Endothelial cell of umbilical vein (primary cell): ENCODE measurements around the gene SCAMP4. TPM values are rescaled to one million over a fixed set of nuclear protein-coding genes. Genes with fewer than 3 reads are reported as not detected.

Experiments used
- BruUV-seq: library from RNA; stranded (reverse); fragments of 400-500 nt; replicated peaks from 2 replicates; lab custom pipeline; 2021; lab: Mats Ljungman, UMichigan
- CTCF ChIA-PET: fragments of 300-600, 350-600 bp; sonication (Branson Sonifier 250); formaldehyde crosslinking; loops from one replicate; lab custom pipeline; 2021; ENCODE audit warnings: antibody characterized with exemption, inconsistent platforms; lab: Charles Lee
- POLR2A ChIA-PET: fragments of 300-600, 350-600 bp; sonication (Branson Sonifier 250); formaldehyde crosslinking; loops from one replicate; lab custom pipeline; 2021; ENCODE audit warnings: antibody characterized with exemption, inconsistent platforms; lab: Charles Lee
- DNase-seq: peaks from one replicate; pipeline ENCODE4 v3.0.0-alpha.2; 2011; ENCODE audit warnings: low read depth, low spot score
- FAIRE-seq: peaks from 2 replicates; lab custom pipeline; 2011; peaks lifted over from hg19 to GRCh38; lab: Jason Lieb, UNC
- H2AFZ ChIP-seq: 2 replicates; pipeline ENCODE4 v1.6.0; 2012; ENCODE audit warnings: low read depth, low read length, control low read depth, inconsistent platforms
- H3K27ac ChIP-seq: 2 replicates; pipeline ENCODE4 v1.5.1; 2011; ENCODE audit warnings: low read depth, mild to moderate bottlenecking, control low read depth, low read length, moderate library complexity; ENCODE audit not compliant: insufficient read depth
- H3K27me3 ChIP-seq, 2 experiments: 2 replicates each; pipeline versions ENCODE4 v1.6.0 to v1.6.1; 2011; ENCODE audit warnings: low read length in 2 of 2, mixed read lengths in 1 of 2; ENCODE audit not compliant: control insufficient read depth in 2 of 2, insufficient read depth in 2 of 2
- H3K36me3 ChIP-seq, 2 experiments: 2 replicates in 1 of 2; 3 replicates in 1 of 2; pipeline ENCODE4 v1.5.1; 2011; ENCODE audit warnings: low read length in 2 of 2, mild to moderate bottlenecking in 1 of 2, moderate library complexity in 1 of 2; ENCODE audit not compliant: control insufficient read depth in 2 of 2, insufficient read depth in 2 of 2; ENCODE audit errors: extremely low read depth in 1 of 2
- H3K4me1 ChIP-seq: 3 replicates; pipeline ENCODE4 v1.5.1; 2011; ENCODE audit warnings: mild to moderate bottlenecking, low read length; ENCODE audit not compliant: control insufficient read depth, insufficient read depth; ENCODE audit errors: extremely low read depth
- H3K4me2 ChIP-seq: 2 replicates; pipeline ENCODE4 v1.6.1; 2011; ENCODE audit warnings: low read length, control low read depth, mixed read lengths; ENCODE audit not compliant: insufficient read depth
- H3K4me3 ChIP-seq, 3 experiments: fragments of 200-600 bp in 1 of 3; sonication (generic), shearing (Covaris generic) in 1 of 3; replicated peaks in 1 of 3; 2 replicates each; pipeline ENCODE4 v1.5.1; 2011 to 2016; ENCODE audit warnings: control low read depth in 3 of 3, low read length in 3 of 3, mild to moderate bottlenecking in 2 of 3, inconsistent platforms in 1 of 3, low read depth in 1 of 3, moderate library complexity in 1 of 3; ENCODE audit not compliant: insufficient read depth in 1 of 3
- H3K79me2 ChIP-seq: 2 replicates; pipeline ENCODE4 v1.6.0; 2012; ENCODE audit warnings: low read length, inconsistent platforms; ENCODE audit not compliant: control insufficient read depth, insufficient read depth
- H3K9ac ChIP-seq: replicated peaks from 2 replicates; pipeline ENCODE3; 2011; ENCODE audit warnings: low read length, control low read depth; ENCODE audit not compliant: insufficient read depth; ENCODE audit errors: extremely low read depth
- H3K9me1 ChIP-seq: replicated peaks from 3 replicates; pipeline ENCODE4 v1.6.0; 2011; ENCODE audit warnings: mild to moderate bottlenecking, low read length; ENCODE audit not compliant: control insufficient read depth, insufficient read depth; ENCODE audit errors: extremely low read depth
- H3K9me3 ChIP-seq: replicated peaks from 2 replicates; pipeline ENCODE4 v1.5.1; 2012; ENCODE audit warnings: low read length, inconsistent platforms; ENCODE audit not compliant: control insufficient read depth, insufficient read depth
- H4K20me1 ChIP-seq: replicated peaks from 2 replicates; pipeline ENCODE3; 2011; ENCODE audit warnings: mild to moderate bottlenecking, low read length; ENCODE audit not compliant: control insufficient read depth, insufficient read depth; ENCODE audit errors: extremely low read depth
- CTCF ChIP-seq, 2 donors: IDR thresholded peaks; 1 replicate in 1 of 2; 2 replicates in 1 of 2; pipeline ENCODE4 v1.5.1; 2011; ENCODE audit warnings: low read length in 2 of 2, mild to moderate bottlenecking in 2 of 2, moderate library complexity in 2 of 2, control low read depth in 1 of 2, inconsistent platforms in 1 of 2, low read depth in 1 of 2; ENCODE audit not compliant: insufficient read depth in 1 of 2; ENCODE audit errors: extremely low read depth in 1 of 2
- EZH2 ChIP-seq: IDR thresholded peaks from 2 replicates; pipeline ENCODE4 v1.6.1; 2012; ENCODE audit warnings: borderline replicate concordance, low read depth, mild to moderate bottlenecking, moderate library complexity, low read length, inconsistent platforms; ENCODE audit not compliant: severe bottlenecking
- FOS ChIP-seq: IDR thresholded peaks from 2 replicates; pipeline ENCODE4 v1.6.1; 2011; ENCODE audit warnings: mild to moderate bottlenecking, low read length, moderate library complexity, borderline replicate concordance; ENCODE audit not compliant: insufficient read depth
- JUN ChIP-seq: IDR thresholded peaks from 2 replicates; pipeline ENCODE4 v1.6.1; 2011; ENCODE audit warnings: borderline replicate concordance, low read depth; ENCODE audit not compliant: insufficient read length, insufficient read depth
- MAX ChIP-seq: IDR thresholded peaks from 2 replicates; pipeline ENCODE4 v1.6.1; 2011; ENCODE audit not compliant: insufficient read depth, insufficient read length
- MYC ChIP-seq: IDR thresholded peaks from one replicate; pipeline ENCODE4 v1.6.1; 2011; ENCODE audit warnings: mild to moderate bottlenecking, low read depth, low read length
- POLR2A ChIP-seq: IDR thresholded peaks from 2 replicates; pipeline ENCODE4 v1.6.1; 2012; ENCODE audit warnings: low read depth, mild to moderate bottlenecking, control low read depth, low read length
- dilution Hi-C: fragments of 300-500 bp; cut with MboI; formaldehyde crosslinking; loops from one replicate; pipeline ENCODE4 v1.15.0; 2019; ENCODE audit warnings: low sequenced_read_pairs; ENCODE audit not compliant: extremely low pct_ligation_motif_present
- intact Hi-C: fragments of 100-400 bp; cut with micrococcal nuclease; formaldehyde crosslinking; loops from one replicate; pipeline ENCODE4 v1.10.0; 2022
- polyA plus RNA-seq, 4 experiments: library from polyadenylated mRNA; depleted of rRNA in 3 of 4; stranded (reverse) in 3 of 4; unstranded in 1 of 4; fragments of >200 nt; gene quantifications; 2 replicates each; pipeline versions ENCODE4 v1.2.1 to v1.2.3, GENCODE V29; 2011 to 2012; ENCODE audit warnings: missing spikeins in 1 of 4
- total RNA-seq: library from RNA; stranded (reverse); gene quantifications from 2 replicates; pipeline ENCODE4 v1.2.3, GENCODE V29; 2021

Gene SCAMP4
- total and polyA plus RNA-seq, 2 donors (not counting 3 experiments of a cell fraction or from before 2014, with no cell fraction given), result 24.4 to 68.2 TPM

GRCh38 chr19:1896508-1896907 is 8.7 kb upstream of the SCAMP4 start:
- BruUV-seq, result no TSS peak
- Histone ChIP-seq H3K9me3 (no peaks in the 10 kb centered on the region), H3K4me3 (no peak overlapping the region), H3K27me3 (no peaks in the 10 kb centered on the region), H3K4me2 (no peak overlapping the region), H4K20me1 (no peaks in the 10 kb centered on the region), H3K9ac (no peak overlapping the region), H3K79me2 (no peaks in the 10 kb centered on the region), H3K4me1 (peaks cover 4% of the 10 kb centered on the region), H3K27ac (no peak overlapping the region), H3K36me3 (no peaks in the 10 kb centered on the region), H3K9me1 (no peaks in the 10 kb centered on the region), H2AFZ (no peak overlapping the region)
- TF ChIP-seq MAX (no peak), EZH2 (no peak), FOS (no peak), CTCF (IDR thresholded peaks at IDR 0.05; ENCODE audit: extremely low read depth in 1 of 2, insufficient read depth in 1 of 2, low read depth in 1 of 2, low read length in 2 of 2) (no peak), POLR2A (no peak), MYC (no peak), JUN (no peak)
- ChIA-PET CTCF (interaction anchor here (0.8 kb wide), 1 partner anchor 174 kb away, joined by 3 read pairs; no protein-coding TSS in a partner anchor), POLR2A (no interaction called here)
- intact Hi-C loops, result no loop called here
- dilution Hi-C loops, result no loop called here
- DNase-seq, result no peak
- no peak for FAIRE-seq
